NCI-H187 treated with DMSO at 0.1 percent for 48 hours (cell line): ENCODE measurements around the gene HYDIN.

Experiments used
- DNase-seq: peaks from one replicate; lab custom pipeline; 2025; lab: John Stamatoyannopoulos, UW

The HYDIN gene

DNA sequence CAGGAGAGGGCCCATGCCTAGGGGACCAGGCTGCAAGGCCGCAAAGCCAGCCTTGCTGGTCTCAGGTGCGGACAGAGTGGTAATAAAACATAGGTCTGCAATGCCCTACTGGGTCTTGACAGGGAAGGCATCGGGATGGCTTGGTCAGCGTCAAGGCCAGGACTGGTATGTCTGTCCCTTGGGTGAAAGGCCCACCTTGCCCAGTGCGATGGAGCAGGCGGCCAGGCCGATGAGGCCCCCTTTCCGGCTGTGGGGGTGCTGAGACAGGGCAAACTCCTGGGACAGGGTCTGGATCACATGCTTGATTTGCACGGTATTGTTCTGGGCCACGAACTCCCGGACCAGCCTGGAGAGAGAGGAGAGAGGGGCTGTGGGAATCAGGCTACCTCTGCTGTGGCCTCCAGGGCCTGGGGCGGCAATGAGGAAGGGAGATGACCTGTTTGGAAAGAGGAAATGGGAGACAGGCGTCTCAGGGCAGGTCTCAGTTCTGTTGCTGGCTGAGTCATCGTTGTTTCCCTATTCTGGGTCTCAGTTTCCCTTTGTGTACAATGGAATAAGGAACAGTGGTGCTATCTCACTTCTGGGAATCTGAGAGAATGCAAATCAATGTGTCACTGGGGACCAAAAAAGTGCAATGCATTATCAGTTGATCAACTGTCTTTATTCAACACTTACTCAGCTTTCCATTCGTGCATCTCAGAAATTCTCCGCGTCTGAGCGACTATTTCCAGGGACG, 444.3 kb downstream of the HYDIN start:
- DNase-seq: no peak

DNA sequence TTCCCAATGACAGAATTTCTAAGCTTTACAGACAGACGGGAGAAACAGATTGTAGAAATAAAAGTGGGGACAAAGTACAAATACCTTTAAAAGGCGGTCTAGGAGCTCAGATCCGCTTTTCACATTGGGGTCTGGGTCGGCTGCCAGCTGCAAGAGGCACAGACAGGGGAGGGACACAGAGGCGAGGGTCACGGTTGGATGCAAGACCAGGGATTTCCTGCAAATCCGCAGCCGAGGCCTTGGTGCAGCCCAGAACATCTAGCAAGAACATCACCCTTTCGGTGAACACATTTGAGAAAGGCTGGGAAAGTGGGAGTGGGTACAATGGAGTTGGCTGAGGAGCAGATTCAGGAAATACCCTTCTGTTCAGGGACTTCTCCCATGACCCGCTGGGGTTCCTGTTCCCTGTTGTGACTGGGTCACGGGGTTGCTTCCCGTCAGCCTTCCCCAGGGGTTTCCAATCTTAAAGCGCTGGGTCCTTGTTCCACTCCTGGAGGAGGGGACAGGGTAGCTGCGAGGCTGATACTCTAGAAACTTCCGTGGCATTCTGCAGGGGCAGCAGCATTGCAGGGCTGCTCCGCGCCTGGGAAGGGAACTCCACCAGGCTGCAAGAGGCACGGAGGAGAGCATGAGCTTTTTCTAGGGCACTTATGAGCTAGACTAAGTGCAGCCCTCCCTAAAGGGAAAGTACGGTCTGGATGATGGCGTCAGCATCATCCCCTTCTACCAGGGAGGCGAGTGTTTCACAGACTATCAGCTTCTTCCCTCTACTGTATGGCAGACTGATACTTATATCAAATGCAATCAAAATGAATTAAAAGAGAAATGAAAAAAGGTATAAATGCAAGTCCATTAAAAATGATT, 445.6 kb downstream of the HYDIN start:
- DNase-seq: no peak

DNA sequence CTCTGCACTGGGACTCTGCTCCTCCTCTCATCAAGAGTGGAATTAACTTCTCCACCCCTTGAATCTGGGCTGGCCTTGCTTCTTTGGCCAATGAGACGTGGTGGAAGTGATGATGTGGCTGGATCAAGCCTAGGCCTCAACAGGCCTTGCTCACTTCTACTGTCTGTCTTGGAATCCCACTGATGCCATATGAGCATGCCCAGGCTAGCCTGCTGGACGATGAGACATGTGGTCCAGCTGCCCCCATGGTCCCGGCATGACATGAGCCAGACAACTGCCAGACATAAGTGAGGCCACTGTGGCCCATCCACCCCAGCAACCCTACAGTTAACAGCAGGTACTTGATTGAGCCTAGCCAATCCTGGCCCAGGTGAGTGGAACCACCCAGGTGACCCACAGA, 448.3 kb downstream of the HYDIN start:
- DNase-seq: no peak

DNA sequence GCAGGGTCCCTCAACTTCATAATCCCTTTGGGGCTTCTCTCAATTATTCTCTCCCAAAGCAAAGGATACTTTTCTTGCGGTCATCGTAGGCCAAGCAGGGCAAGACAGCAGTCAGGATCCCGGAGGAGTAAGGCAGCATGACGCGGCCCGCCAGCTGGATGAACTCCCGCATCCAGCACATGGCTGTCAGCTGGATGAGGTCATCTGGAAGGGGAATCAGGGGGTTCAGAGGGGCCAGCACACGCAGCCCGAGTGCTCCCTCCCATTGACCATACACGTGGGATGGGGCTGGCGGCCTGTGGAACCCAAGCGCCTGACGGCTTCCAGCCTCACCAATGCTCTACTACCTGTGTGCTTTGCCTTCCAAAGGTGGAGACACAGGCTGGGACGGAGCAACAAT, 448.7 kb downstream of the HYDIN start:
- DNase-seq: no peak

DNA sequence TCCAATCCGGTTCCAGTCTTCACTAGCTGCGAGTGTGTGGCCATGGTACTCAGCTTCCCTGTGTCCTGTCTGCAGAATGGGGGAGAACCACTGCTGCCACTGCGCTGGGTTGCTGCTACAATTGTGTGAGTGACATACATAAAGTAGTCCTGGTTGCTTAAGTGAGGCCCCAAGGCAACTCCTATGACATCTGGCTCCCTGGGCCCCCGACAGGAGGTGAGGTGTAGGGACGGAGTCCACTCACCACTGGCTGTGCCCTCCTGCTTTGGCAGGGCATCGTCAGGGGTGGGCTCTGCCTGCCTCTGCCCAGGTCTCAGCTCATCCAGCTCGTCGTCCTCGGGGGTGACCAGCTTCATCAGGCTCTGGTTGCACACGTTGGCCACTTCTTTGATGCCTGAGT, 450.0 kb downstream of the HYDIN start:
- no peak for DNase-seq

GRCh38 chr16:70779361-70779760, 451.2 kb downstream of the HYDIN start:
- DNase-seq: no peak

DNA sequence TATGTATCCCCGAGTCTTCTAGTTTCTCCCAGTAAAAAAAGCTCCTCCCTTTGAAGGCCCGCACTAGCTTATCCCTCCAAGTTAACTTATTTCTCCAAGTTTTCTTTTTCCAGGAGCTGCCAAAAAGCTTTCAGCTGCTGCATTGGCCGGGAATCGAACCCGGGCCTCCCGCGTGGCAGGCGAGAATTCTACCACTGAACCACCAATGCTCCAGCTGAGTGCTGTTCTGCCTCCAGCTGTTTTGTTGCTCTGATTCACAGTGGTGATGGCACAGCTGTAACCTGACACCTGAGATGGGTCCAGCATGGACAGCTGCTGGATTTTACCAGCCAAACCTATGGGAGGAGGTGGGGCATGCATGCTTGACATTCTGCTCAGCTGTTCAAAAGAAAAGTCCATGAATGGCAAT, 451.6 kb downstream of the HYDIN start:
- no peak for DNase-seq

DNA sequence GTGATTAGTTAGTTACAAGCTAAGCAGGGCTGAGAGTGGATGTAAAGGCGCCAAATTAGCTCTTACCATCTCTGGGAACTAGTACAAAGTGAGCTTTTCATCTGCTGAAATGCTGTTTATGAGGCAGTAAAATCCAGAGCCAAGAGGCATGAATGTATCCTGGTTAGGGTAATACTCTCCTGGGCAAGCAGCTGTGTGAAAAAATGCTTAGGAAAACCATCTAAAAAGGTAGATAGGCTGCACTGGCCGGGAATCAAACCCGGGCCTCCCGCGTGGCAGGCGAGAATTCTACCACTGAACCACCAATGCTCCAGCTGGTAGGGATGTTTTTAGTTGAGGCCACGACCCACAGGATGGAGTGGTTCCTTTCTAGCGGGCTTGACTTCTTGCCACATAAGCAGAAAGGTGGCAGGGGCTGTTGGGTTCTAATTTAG, 452.5 kb downstream of the HYDIN start:
- no peak for DNase-seq

GRCh38 chr16:70777496-70777895, 453.0 kb downstream of the HYDIN start:
- DNase-seq: no peak

GRCh38 chr16:70775399-70775798, 455.1 kb downstream of the HYDIN start:
- DNase-seq: no peak

- DNase-seq: no peak
These were observed 456.3 kb downstream of the HYDIN start for GRCh38 chr16:70774261-70774660.

DNA sequence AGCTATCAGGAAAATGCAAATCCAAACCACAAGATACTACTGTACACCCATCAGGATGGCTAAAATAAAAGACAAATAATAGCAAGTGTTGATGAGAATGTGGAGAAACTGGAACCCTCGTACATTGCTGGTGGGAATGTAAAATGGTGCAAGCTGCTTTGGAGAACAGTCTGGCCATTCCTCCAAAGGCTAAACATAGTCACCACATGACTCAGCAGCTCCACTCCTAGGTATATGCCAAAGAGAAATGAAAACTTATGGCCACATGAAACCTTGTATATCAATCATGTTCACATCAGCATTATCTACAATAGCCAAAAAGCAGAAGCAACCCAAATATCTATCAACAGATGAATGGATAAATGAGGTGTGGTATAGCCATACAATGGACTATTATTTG, 458.0 kb downstream of the HYDIN start:
- DNase-seq: no peak

DNA sequence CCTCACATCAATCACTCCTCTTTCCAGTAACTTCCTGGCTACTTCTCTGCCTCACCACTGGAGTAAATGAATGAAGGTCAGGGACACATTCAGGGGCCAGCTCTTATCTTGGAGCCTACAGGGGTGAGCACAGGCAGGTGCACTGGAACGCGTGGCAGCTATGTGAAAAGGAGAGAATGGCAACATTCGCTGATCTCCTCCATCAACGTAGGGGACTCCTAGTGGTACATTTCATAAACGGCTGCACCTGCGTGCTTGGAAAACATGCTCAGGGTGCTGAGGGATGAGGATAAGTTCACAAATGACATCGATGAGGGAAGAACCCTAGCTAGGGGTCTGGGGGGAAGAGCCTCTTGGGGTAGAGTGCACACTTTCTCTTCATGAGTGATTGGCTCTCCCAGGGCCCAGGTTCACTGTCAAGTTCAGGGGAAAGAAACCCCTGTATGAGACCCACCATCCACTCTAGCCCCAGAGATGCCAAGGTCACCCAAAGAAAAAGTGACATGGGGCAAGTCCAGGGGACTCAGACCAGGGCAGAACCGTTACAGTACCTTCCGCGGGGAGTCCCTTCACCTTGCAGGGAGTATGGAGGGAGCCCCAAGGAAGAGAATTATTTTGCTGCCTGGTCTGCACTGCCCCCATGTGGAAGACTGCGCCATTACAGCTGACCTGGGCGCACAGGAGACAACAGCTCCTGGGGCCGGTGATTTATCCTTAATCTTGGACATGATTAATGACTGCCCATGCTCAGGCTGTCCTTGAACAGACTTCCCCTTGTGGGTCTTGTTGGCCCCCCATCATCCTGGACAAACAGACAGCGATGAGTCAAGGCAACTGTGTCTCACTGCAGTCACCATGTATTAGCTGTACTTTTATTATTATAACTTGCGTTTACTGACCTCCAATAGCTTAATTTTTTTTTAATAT, 459.6 kb downstream of the HYDIN start:
- DNase-seq: no peak

DNA sequence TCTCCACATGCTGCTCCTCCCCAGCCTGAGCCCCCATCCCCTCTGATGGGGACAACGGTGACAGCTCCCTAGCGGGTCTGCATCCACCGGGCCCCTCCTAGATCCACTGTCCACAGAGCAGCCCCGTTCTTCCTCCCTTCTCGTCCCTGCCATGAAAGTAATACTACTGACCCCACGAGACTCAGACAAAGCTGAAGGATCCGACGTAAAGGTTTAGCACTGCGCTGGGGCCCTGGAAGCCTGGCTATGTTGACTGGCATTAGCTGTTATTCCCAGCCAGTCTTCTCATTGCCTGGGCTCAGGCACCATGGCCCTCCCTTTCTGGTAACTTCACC, 460.3 kb downstream of the HYDIN start:
- no peak for DNase-seq

DNA sequence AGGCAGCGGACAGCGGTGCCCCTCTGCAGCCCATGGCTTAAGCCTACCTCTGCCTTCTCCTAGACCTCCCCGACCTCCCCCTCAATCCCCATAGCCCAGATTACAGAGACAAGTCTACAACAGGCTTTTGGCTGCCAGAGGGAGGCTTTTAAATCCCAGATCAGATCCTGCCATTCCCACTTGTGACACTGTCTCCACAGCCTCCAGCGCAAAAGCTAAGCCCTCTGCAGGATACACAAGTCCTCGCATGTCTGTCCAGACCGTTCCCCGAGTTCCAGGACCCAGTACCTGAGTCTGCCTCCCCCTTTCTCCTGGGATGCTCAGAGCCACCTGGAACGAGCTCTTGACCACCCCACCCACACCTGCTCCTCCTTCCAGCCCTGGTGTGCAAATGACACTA, 460.8 kb downstream of the HYDIN start:
- DNase-seq: no peak

DNA sequence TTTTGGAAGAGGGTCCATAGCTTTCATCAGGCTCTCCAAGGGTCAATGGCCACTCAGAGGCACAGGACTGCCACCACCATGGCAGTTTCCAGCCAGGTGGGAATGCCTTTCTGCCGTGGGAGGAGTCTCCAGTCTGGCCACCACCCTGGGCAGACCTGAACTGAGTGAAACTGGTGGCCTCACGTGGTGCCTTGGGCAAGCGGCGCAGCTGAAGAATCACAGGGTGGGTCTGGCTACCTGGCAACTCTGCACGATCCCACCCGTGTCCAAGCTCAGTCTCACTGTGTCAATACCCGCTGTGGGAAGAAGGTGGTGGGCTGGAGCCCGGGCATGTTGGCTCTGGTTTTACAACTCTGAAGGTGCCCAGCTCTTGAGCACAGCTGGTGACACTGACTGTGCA, 461.4 kb downstream of the HYDIN start:
- no peak for DNase-seq

DNA sequence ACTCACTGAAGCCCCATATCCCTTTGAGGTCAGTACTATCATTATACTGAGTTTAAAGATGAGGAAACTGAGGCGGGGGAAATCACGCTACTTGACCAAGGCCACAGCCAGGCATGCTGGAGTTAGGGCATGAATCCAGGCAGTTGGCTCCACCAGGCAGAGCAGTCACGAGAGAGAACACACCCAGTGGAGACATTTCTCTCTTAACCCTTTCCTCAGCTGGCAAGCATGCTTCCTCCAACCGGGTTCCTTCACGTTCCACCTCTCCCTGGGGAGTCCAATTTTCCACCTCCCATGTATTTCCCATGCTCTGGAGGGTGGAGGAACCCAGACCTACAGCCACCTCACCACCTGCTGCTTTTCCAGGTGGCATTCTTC, 462.3 kb downstream of the HYDIN start:
- no peak for DNase-seq

DNA sequence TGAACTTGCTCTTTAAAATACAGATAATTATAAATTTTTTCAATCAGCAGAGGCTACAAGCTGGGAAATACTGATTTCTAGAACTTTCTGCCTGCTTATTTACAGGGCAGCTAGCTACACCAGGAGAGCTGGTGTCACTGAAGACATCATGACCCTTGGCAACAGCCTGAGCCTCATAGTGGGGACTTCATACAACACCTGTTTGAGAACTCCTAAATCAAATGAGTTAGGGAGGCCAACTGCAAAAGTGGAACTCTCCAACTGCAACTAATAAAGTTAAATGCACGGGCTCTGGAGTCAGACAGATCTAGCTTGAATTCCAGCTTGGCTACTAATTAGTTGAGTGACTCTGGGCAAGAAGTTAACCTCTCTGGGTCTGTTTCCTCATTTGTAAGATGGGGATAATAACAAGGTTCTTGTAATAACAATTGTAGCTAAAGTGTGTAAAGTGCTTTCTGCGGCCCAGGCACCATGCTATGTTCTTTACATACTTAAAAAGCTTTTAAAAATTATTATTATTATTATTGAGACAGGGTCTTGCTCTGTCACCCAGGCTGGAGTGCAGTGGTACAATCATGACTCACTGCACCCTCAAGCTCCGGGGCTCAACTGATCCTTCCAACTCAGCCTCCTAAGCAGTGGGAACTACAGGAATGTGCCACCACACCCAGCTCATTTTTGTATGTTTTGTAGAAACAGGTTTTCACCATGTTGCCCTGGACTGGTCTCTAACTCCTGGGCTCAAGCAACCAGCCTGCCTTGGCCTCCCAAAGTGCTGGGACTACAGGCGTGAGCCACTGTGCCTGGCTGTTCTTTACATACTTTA, 462.9 kb downstream of the HYDIN start:
- DNase-seq: no peak

- DNase-seq: no peak
These were observed 463.9 kb downstream of the HYDIN start for GRCh38 chr16:70766658-70767057.

DNA sequence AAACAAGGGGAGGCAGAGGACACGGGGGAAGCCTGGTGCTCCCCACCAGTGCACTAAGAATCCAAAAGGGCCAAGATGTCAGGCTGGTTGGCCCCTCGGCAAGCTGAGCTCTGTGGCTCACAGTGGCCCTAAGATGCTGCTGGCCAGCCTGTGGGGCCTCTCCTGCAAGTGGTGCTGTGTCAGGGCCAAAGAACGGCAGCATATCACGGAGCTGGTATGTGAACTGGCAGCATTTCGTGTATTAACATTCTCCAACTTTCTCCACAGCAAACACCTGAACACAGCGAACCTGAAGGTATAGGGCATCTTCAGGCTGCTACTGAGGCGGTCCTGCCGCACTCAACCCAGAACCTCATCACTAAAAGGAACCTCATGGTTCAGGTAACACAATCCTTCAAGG, 464.3 kb downstream of the HYDIN start:
- no peak for DNase-seq

DNA sequence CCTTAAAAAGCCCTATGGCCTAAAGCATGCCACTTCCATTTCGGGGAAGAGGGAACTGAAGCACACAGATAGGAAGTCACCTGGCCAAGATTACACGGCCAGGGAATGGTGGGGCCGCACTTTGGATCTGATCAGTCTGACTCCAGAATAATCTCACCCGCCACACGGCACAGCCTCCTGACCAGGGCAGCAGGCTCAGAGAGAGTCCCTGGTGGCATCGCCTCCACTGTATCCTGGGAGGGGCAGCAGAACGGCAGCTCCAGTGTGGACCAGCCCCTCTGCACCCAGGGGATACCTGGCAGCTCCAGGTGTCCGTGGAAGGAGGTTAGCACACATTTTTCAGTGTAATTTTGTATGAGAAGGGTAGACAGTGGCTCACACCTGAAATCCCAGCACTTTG, 465.0 kb downstream of the HYDIN start:
- no peak for DNase-seq

- DNase-seq: no peak
These were observed 465.9 kb downstream of the HYDIN start for GRCh38 chr16:70764632-70765031.
